Parathyroid adenoma (tissue), 2 donors: ENCODE results near the gene LASP1.

Experiments
- H2AFZ ChIP-seq: fragments of 300-600 bp; sonication (generic); one replicate; pipeline ENCODE4 v1.7.0; 2017; ENCODE audit warnings: antibody characterized with exemption, mild to moderate bottlenecking
- H3K27ac ChIP-seq: fragments of 300-600 bp; sonication (generic); one replicate; pipeline ENCODE4 v1.7.0; 2017
- H3K27me3 ChIP-seq: fragments of 300-600 bp; sonication (generic); one replicate; pipeline ENCODE4 v1.7.0; 2017; ENCODE audit warnings: low read length; ENCODE audit not compliant: control insufficient read depth, insufficient read depth
- H3K36me3 ChIP-seq: fragments of 300-600 bp; sonication (generic); one replicate; pipeline ENCODE4 v1.7.0; 2017; ENCODE audit warnings: low read length; ENCODE audit not compliant: control insufficient read depth, insufficient read depth
- H3K4me1 ChIP-seq: fragments of 300-600 bp; sonication (generic); one replicate; pipeline ENCODE4 v1.7.0; 2017; ENCODE audit warnings: control low read depth
- H3K4me2 ChIP-seq: fragments of 300-600 bp; sonication (generic); one replicate; pipeline ENCODE4 v1.7.0; 2017; ENCODE audit warnings: low read length
- H3K4me3 ChIP-seq: fragments of 300-600 bp; sonication (generic); one replicate; pipeline ENCODE4 v1.7.0; 2017; ENCODE audit warnings: low read depth, low read length
- H3K79me2 ChIP-seq: fragments of 300-600 bp; sonication (generic); one replicate; pipeline ENCODE4 v1.7.0; 2017; ENCODE audit warnings: control low read depth
- H3K9ac ChIP-seq: fragments of 300-600 bp; sonication (generic); one replicate; pipeline ENCODE4 v1.7.0; 2017; ENCODE audit warnings: mild to moderate bottlenecking
- H3K9me3 ChIP-seq: fragments of 300-600 bp; sonication (generic); one replicate; pipeline ENCODE4 v1.7.0; 2017; ENCODE audit warnings: low read length; ENCODE audit not compliant: control insufficient read depth
- TF ChIP-seq, protein P1 (sequence below): fragments of 300-600 bp; sonication (generic); IDR thresholded peaks from one replicate; pipeline ENCODE4 v1.7.0; 2017; ENCODE audit warnings: antibody characterized with exemption, mild to moderate bottlenecking
- donor health status: primary hyperparathyroidism.

Gene LASP1

DNA sequence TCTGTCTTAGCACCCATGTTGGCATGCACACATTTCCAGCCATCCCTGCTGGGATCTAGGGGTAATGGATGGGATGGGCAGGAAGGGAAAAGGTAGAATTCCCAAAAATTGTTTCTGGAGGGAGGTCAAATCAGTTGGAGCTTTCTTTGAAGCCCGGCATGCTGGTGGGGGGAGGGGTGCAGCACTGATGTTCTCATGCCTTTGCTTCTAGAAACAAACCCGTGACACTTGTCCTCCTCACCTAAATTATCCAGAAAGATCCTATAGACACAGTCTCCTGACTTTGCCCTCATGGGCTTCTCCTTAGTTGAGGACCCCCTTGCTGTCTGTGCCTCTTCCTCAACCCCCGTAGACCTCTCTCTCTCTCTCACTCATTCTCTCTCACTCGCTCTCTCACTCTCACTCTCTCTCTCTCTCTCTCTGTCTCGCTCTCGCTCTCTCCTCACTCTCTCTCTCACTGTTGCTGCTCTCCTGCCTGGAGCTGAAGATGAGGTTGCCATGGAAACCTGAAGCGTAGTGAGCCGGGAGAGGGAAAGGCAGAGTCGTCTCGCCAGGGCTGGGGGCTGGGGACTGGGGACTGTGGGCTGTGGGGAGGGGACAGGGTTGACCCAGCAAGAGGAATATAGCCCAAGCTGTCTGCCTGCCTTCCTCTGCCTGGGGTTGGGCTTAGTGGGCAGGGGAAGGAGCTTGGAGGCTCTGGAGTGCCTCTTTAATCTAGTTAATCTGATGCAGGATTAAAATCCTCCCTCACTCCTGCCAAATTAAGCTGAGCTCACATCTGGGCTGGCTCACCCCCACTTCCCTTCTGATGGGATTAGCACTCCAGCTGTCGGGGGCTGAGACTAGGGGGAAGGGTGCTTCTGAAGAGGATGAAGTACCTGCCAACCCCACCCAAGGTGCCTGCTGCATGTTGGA lies 16.1 kb downstream of the LASP1 start:
- no peak overlapping the region for H3K9ac ChIP-seq
- H3K79me2 ChIP-seq = peaks cover 46% of the 10 kb centered on the region
- no peak overlapping the region for H3K4me3 ChIP-seq
- H3K4me1 ChIP-seq = peaks cover 11% of the 10 kb centered on the region
- no peak overlapping the region for H3K27ac ChIP-seq
- no peaks in the 10 kb centered on the region for H3K36me3 ChIP-seq
- TF ChIP-seq, protein P1, sequence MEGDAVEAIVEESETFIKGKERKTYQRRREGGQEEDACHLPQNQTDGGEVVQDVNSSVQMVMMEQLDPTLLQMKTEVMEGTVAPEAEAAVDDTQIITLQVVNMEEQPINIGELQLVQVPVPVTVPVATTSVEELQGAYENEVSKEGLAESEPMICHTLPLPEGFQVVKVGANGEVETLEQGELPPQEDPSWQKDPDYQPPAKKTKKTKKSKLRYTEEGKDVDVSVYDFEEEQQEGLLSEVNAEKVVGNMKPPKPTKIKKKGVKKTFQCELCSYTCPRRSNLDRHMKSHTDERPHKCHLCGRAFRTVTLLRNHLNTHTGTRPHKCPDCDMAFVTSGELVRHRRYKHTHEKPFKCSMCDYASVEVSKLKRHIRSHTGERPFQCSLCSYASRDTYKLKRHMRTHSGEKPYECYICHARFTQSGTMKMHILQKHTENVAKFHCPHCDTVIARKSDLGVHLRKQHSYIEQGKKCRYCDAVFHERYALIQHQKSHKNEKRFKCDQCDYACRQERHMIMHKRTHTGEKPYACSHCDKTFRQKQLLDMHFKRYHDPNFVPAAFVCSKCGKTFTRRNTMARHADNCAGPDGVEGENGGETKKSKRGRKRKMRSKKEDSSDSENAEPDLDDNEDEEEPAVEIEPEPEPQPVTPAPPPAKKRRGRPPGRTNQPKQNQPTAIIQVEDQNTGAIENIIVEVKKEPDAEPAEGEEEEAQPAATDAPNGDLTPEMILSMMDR = no peak
- no peak overlapping the region for H3K4me2 ChIP-seq
- no peaks in the 10 kb centered on the region for H3K27me3 ChIP-seq
- no peaks in the 10 kb centered on the region for H3K9me3 ChIP-seq
- no peak overlapping the region for H2AFZ ChIP-seq

DNA sequence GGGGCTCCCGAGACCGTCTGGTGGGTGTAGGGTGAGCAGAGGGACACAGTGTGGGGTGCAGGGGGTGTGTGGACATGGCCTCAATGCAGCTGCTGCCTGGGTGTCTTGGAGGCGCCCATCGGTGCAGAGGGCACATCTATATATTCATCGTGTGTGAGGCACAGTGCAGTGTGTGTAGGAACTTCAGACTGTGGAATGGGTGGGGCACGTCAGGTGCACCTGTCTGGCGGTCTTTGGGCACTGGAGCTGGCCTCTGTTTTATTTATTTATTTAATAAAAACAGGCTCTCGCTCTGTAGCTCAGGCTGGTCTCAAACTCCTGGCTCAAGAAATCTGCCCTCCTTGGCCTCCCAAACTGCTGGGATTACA lies 16.8 kb downstream of the LASP1 start:
- Histone ChIP-seq H3K27ac (no peak overlapping the region), H3K36me3 (no peaks in the 10 kb centered on the region), H3K4me1 (peaks cover 5% of the 10 kb centered on the region), H3K9ac (no peak overlapping the region), H3K27me3 (no peaks in the 10 kb centered on the region), H3K4me2 (no peak overlapping the region), H2AFZ (no peak overlapping the region), H3K79me2 (peaks cover 40% of the 10 kb centered on the region), H3K4me3 (no peak overlapping the region), H3K9me3 (no peaks in the 10 kb centered on the region)
- TF ChIP-seq, protein P1 = no peak

DNA sequence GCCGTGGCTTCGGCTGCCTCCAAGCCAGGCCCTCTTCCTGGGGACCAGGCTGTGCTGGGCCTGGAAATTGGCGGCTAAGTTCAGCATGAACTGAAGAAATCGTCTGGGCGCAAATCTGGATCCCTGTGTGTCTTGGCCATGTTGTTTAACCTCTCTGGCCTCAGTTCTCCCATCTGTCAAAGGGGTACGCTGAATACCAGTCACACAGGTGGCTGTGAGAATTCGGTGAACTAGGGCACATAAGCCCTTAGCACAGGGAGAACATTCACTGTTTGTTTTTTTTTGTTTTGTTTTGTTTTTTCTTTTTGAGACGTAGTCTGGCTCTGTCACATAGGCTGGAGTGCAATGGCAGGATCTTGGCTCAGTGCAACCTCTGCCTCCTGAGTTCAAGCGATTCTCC lies 19.0 kb downstream of the LASP1 start:
- H3K9ac ChIP-seq = no peak overlapping the region
- H3K27me3 ChIP-seq = no peaks in the 10 kb centered on the region
- peaks cover 26% of the 10 kb centered on the region for H3K79me2 ChIP-seq
- no peak overlapping the region for H3K27ac ChIP-seq
- no peaks in the 10 kb centered on the region for H3K9me3 ChIP-seq
- TF ChIP-seq, protein P1 = no peak
- peaks cover 5% of the 10 kb centered on the region for H3K4me1 ChIP-seq
- H3K4me3 ChIP-seq = no peak overlapping the region
- H3K36me3 ChIP-seq = no peaks in the 10 kb centered on the region
- no peak overlapping the region for H2AFZ ChIP-seq
- H3K4me2 ChIP-seq = no peak overlapping the region

DNA sequence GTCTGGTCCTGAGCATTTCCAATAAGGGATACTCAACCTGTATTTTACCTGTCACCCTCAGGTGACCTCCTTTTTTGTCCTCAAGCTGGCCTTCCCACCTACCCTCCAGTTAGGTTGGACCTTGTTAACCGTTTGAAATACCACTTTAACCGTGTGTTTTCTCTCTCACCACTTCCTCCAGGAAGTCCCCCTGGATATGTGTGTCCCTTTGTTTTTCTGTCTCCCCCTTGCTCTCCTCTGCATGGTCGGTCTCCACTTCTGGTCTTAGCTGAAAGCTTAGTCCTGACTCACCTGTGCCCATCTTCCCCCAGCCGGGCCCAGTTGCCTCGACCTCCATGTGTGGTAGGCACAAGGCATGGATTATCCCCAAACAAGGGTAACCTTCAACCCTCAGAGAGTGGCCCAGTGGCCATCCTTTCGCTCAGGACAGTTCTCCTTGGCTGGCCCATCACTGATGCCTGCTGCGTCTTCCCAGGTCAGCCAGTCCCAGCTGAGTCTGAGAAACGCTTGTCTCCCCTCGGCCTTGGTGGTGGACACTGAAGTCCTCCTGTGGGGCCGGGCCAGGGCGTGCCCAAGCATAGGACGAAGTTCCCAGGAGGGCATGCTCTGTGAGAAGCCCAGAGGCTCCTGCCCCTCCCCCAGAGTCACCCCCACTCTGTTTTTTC lies 20.0 kb downstream of the LASP1 start:
- H3K4me1 ChIP-seq = peaks cover 5% of the 10 kb centered on the region

More for the DNA sequence above, 20.0 kb downstream of the LASP1 start:
- H3K27ac ChIP-seq = no peak overlapping the region
- TF ChIP-seq, protein P1 = no peak
- H3K4me2 ChIP-seq = no peak overlapping the region
- H3K27me3 ChIP-seq = no peaks in the 10 kb centered on the region
- H3K79me2 ChIP-seq = peaks cover 23% of the 10 kb centered on the region
- no peaks in the 10 kb centered on the region for H3K9me3 ChIP-seq
- H3K9ac ChIP-seq = no peak overlapping the region
- H3K36me3 ChIP-seq = no peaks in the 10 kb centered on the region
- no peak overlapping the region for H2AFZ ChIP-seq
- no peak overlapping the region for H3K4me3 ChIP-seq
